ENCODE data around the gene EIF4G3. TPM values are rescaled to one million over a fixed set of nuclear protein-coding genes. Genes with fewer than 3 reads are reported as not detected.
A peak's percentile ranks its signal among the peaks of the same experiment; 100 is the strongest.

The EIF4G3 gene
- total and polyA plus RNA-seq, 2 donors (not counting 1 experiment from before 2014, with no cell fraction given): 53.5 to 67.0 TPM

- Histone ChIP-seq H2AFZ (ENCODE audit: low read length) (no peak overlapping the region), H3K36me3 (ENCODE audit: control insufficient read depth, insufficient read depth, low read length) (peaks cover 1% of the 10 kb centered on the region), H3K4me3 (replicated peaks in 1 of 4; ENCODE audit: control extremely low read depth in 1 of 4, insufficient read depth in 1 of 4, low read depth in 3 of 4, low read length in 4 of 4) (no peak overlapping the region), H3K27ac (ENCODE audit: insufficient read depth, low read length) (no peak overlapping the region), H3K4me2 (ENCODE audit: extremely low read depth, insufficient read depth, low read length) (no peak overlapping the region), H3K27me3 (ENCODE audit: control insufficient read depth, insufficient read depth, low read length) (no peaks in the 10 kb centered on the region), H3K9me3 (ENCODE audit: control insufficient read depth, insufficient read depth, low read depth, low read length) (no peaks in the 10 kb centered on the region), H4K20me1 (ENCODE audit: control insufficient read depth, extremely low read depth, insufficient read depth, low read length) (peaks cover 2% of the 10 kb centered on the region), H3K9ac (ENCODE audit: insufficient read depth, low read length) (no peak overlapping the region), H3K4me1 (ENCODE audit: control insufficient read depth, extremely low read depth, insufficient read depth, low read length) (peaks cover 2% of the 10 kb centered on the region), H3K79me2 (ENCODE audit: control insufficient read depth, insufficient read depth, low read length) (no peaks in the 10 kb centered on the region)
- DNase-seq (ENCODE audit: low read depth in 2 of 2): peak in 1 of 2 donors; percentile 27
- no peak for TF ChIP-seq EZH2 (IDR thresholded peaks at IDR 0.05; ENCODE audit: low read length, missing control alignments)
- TF ChIP-seq CTCF (conservative IDR thresholded peaks at IDR 0.05 in 1 of 2, IDR thresholded peaks at IDR 0.05 in 1 of 2; ENCODE audit: low read depth in 1 of 2, low read length in 2 of 2): no peak
Measured at GRCh38 chr1:20829531-20829930, 347.2 kb downstream of the EIF4G3 start.

- Histone ChIP-seq H3K27ac (ENCODE audit: insufficient read depth, low read length) (no peak overlapping the region), H2AFZ (ENCODE audit: low read length) (no peak overlapping the region), H4K20me1 (ENCODE audit: control insufficient read depth, extremely low read depth, insufficient read depth, low read length) (no peaks in the 10 kb centered on the region), H3K4me3 (replicated peaks in 1 of 4; ENCODE audit: control extremely low read depth in 1 of 4, insufficient read depth in 1 of 4, low read depth in 3 of 4, low read length in 4 of 4) (no peak overlapping the region), H3K9me3 (ENCODE audit: control insufficient read depth, insufficient read depth, low read depth, low read length) (no peaks in the 10 kb centered on the region), H3K79me2 (ENCODE audit: control insufficient read depth, insufficient read depth, low read length) (no peaks in the 10 kb centered on the region), H3K9ac (ENCODE audit: insufficient read depth, low read length) (no peak overlapping the region), H3K27me3 (ENCODE audit: control insufficient read depth, insufficient read depth, low read length) (no peaks in the 10 kb centered on the region), H3K4me1 (ENCODE audit: control insufficient read depth, extremely low read depth, insufficient read depth, low read length) (no peaks in the 10 kb centered on the region), H3K4me2 (ENCODE audit: extremely low read depth, insufficient read depth, low read length) (no peak overlapping the region), H3K36me3 (ENCODE audit: control insufficient read depth, insufficient read depth, low read length) (peaks cover 1% of the 10 kb centered on the region)
- DNase-seq (ENCODE audit: low read depth in 2 of 2): no peak
- no peak for TF ChIP-seq EZH2 (IDR thresholded peaks at IDR 0.05; ENCODE audit: low read length, missing control alignments)
- no peak for TF ChIP-seq CTCF (conservative IDR thresholded peaks at IDR 0.05 in 1 of 2, IDR thresholded peaks at IDR 0.05 in 1 of 2; ENCODE audit: low read depth in 1 of 2, low read length in 2 of 2)
Measured at GRCh38 chr1:20823845-20824244, 352.9 kb downstream of the EIF4G3 start.

GRCh38 chr1:20821466-20821865 is 355.2 kb downstream of the EIF4G3 start:
- Histone ChIP-seq H4K20me1 (ENCODE audit: control insufficient read depth, extremely low read depth, insufficient read depth, low read length) (no peaks in the 10 kb centered on the region), H3K9ac (ENCODE audit: insufficient read depth, low read length) (no peak overlapping the region), H3K9me3 (ENCODE audit: control insufficient read depth, insufficient read depth, low read depth, low read length) (no peaks in the 10 kb centered on the region), H3K4me2 (ENCODE audit: extremely low read depth, insufficient read depth, low read length) (no peak overlapping the region), H2AFZ (ENCODE audit: low read length) (no peak overlapping the region), H3K79me2 (ENCODE audit: control insufficient read depth, insufficient read depth, low read length) (no peaks in the 10 kb centered on the region), H3K36me3 (ENCODE audit: control insufficient read depth, insufficient read depth, low read length) (no peaks in the 10 kb centered on the region), H3K4me1 (ENCODE audit: control insufficient read depth, extremely low read depth, insufficient read depth, low read length) (no peaks in the 10 kb centered on the region), H3K4me3 (replicated peaks in 1 of 4; ENCODE audit: control extremely low read depth in 1 of 4, insufficient read depth in 1 of 4, low read depth in 3 of 4, low read length in 4 of 4) (no peak overlapping the region), H3K27ac (ENCODE audit: insufficient read depth, low read length) (no peak overlapping the region), H3K27me3 (ENCODE audit: control insufficient read depth, insufficient read depth, low read length) (no peaks in the 10 kb centered on the region)
- DNase-seq (ENCODE audit: low read depth in 2 of 2): no peak
- no peak for TF ChIP-seq CTCF (conservative IDR thresholded peaks at IDR 0.05 in 1 of 2, IDR thresholded peaks at IDR 0.05 in 1 of 2; ENCODE audit: low read depth in 1 of 2, low read length in 2 of 2)
- TF ChIP-seq EZH2 (IDR thresholded peaks at IDR 0.05; ENCODE audit: low read length, missing control alignments): no peak
